Fibroblast of lung (primary cell): ENCODE measurements around the gene IGSF22. TPM values are rescaled to one million over a fixed set of nuclear protein-coding genes. Genes with fewer than 3 reads are reported as not detected.
A peak's percentile ranks its signal among the peaks of the same experiment; 100 is the strongest.

Source experiments
- DNase-seq, 2 donors: peaks; one replicate each; pipeline versions ENCODE4 v3.0.0 to v3.0.0-alpha.2; 2010; ENCODE audit warnings: low read depth in 2 of 2
- H2AFZ ChIP-seq: 2 replicates; pipeline ENCODE4 v1.5.1; 2012; ENCODE audit warnings: low read length, control low read depth, inconsistent platforms
- H3K27ac ChIP-seq: 2 replicates; pipeline ENCODE4 v1.5.1; 2011; ENCODE audit warnings: low read length, control low read depth; ENCODE audit not compliant: insufficient read depth
- H3K27me3 ChIP-seq: 2 replicates; pipeline ENCODE4 v1.5.1; 2011; ENCODE audit warnings: mild to moderate bottlenecking, low read length; ENCODE audit not compliant: control insufficient read depth, insufficient read depth
- H3K36me3 ChIP-seq: 2 replicates; pipeline ENCODE4 v1.5.1; 2011; ENCODE audit warnings: low read length; ENCODE audit not compliant: control insufficient read depth, insufficient read depth
- H3K4me1 ChIP-seq: 2 replicates; pipeline ENCODE4 v1.5.1; 2011; ENCODE audit warnings: low read length; ENCODE audit not compliant: control insufficient read depth, insufficient read depth; ENCODE audit errors: extremely low read depth
- H3K4me2 ChIP-seq: 2 replicates; pipeline ENCODE4 v1.5.1; 2011; ENCODE audit warnings: low read length, control low read depth; ENCODE audit not compliant: insufficient read depth; ENCODE audit errors: extremely low read depth
- H3K4me3 ChIP-seq, 4 experiments: fragments of 200-600 bp in 1 of 4; sonication (generic) in 1 of 4; replicated peaks in 1 of 4; 2 replicates each; pipeline ENCODE4 v1.5.1; 2011 to 2016; ENCODE audit warnings: low read length in 4 of 4, low read depth in 3 of 4, mild to moderate bottlenecking in 3 of 4, control low read depth in 2 of 4, inconsistent platforms in 1 of 4, mixed read lengths in 1 of 4; ENCODE audit not compliant: insufficient read depth in 1 of 4; ENCODE audit errors: control extremely low read depth in 1 of 4
- H3K79me2 ChIP-seq: 2 replicates; pipeline ENCODE4 v1.5.1; 2012; ENCODE audit warnings: mild to moderate bottlenecking, low read length, inconsistent platforms; ENCODE audit not compliant: control insufficient read depth, insufficient read depth
- H3K9ac ChIP-seq: 2 replicates; pipeline ENCODE4 v1.5.1; 2011; ENCODE audit warnings: mild to moderate bottlenecking, low read length, control low read depth; ENCODE audit not compliant: insufficient read depth
- H3K9me3 ChIP-seq: 2 replicates; pipeline ENCODE4 v1.5.1; 2012; ENCODE audit warnings: low read depth, low read length; ENCODE audit not compliant: control insufficient read depth, insufficient read depth
- H4K20me1 ChIP-seq: 2 replicates; pipeline ENCODE4 v1.5.1; 2011; ENCODE audit warnings: low read length; ENCODE audit not compliant: control insufficient read depth, insufficient read depth; ENCODE audit errors: extremely low read depth
- EZH2 ChIP-seq: IDR thresholded peaks from 2 replicates; pipeline ENCODE4 v1.5.1; 2012; ENCODE audit warnings: low read length, control low read depth, mild to moderate bottlenecking; ENCODE audit errors: missing control alignments
- polyA plus RNA-seq, 2 donors: library from polyadenylated mRNA; depleted of rRNA in 1 of 2; stranded (reverse) in 1 of 2; unstranded in 1 of 2; fragments of >200 nt; gene quantifications; 2 replicates each; pipeline ENCODE4 v1.2.1, GENCODE V29; 2011 to 2012; ENCODE audit warnings: missing spikeins in 1 of 2
- total RNA-seq: library from RNA; depleted of rRNA; stranded (reverse); fragments of >200 nt; gene quantifications from 2 replicates; pipeline ENCODE4 v1.2.1, GENCODE V29; 2014
- TF ChIP-seq, protein P1 (sequence below), 2 donors: IDR thresholded peaks in 1 of 2; conservative IDR thresholded peaks in 1 of 2; 1 replicate in 1 of 2; 2 replicates in 1 of 2; pipeline ENCODE4 v1.5.1; 2011 to 2012; ENCODE audit warnings: low read length in 2 of 2, control low read depth in 1 of 2, inconsistent platforms in 1 of 2, low read depth in 1 of 2, mild to moderate bottlenecking in 1 of 2

IGSF22 gene
- total and polyA plus RNA-seq, 2 donors (not counting 1 experiment from before 2014, with no cell fraction given), result under 0.01 TPM; not detected in 1

DNA sequence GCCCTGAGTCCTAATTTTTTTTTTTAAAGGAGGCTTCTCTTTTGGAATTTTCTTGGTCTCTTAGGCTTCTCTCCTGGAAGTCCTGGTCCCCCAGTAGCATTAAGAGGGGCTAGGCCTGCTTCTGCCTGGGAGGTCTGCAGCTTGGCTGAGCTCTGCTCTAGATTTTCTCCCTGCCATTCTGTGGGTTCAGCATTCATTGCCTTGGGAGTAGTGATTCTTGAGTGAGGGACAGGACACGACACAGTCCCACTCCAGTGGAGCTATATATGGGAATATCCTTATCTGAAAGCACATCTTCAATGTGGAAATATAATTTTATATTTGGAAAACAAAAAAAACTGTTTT is 3.7 kb downstream of the IGSF22 start:
- Histone ChIP-seq H3K27ac (no peak overlapping the region), H3K9me3 (no peaks in the 10 kb centered on the region), H3K4me3 (no peak overlapping the region), H4K20me1 (no peaks in the 10 kb centered on the region), H2AFZ (no peak overlapping the region), H3K4me2 (no peak overlapping the region), H3K9ac (no peak overlapping the region), H3K36me3 (no peaks in the 10 kb centered on the region), H3K79me2 (no peaks in the 10 kb centered on the region), H3K27me3 (peaks cover 3% of the 10 kb centered on the region), H3K4me1 (peaks cover 3% of the 10 kb centered on the region)
- no peak for DNase-seq
- TF ChIP-seq, protein P1, sequence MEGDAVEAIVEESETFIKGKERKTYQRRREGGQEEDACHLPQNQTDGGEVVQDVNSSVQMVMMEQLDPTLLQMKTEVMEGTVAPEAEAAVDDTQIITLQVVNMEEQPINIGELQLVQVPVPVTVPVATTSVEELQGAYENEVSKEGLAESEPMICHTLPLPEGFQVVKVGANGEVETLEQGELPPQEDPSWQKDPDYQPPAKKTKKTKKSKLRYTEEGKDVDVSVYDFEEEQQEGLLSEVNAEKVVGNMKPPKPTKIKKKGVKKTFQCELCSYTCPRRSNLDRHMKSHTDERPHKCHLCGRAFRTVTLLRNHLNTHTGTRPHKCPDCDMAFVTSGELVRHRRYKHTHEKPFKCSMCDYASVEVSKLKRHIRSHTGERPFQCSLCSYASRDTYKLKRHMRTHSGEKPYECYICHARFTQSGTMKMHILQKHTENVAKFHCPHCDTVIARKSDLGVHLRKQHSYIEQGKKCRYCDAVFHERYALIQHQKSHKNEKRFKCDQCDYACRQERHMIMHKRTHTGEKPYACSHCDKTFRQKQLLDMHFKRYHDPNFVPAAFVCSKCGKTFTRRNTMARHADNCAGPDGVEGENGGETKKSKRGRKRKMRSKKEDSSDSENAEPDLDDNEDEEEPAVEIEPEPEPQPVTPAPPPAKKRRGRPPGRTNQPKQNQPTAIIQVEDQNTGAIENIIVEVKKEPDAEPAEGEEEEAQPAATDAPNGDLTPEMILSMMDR (conservative IDR thresholded peaks at IDR 0.05 in 1 of 2, IDR thresholded peaks at IDR 0.05 in 1 of 2; ENCODE audit: low read depth in 1 of 2, low read length in 2 of 2), result no peak
- no peak for TF ChIP-seq EZH2

- Histone ChIP-seq H3K9ac (no peak overlapping the region), H3K4me3 (peak overlapping the region; percentile 44 to 66 (median 54)), H4K20me1 (no peaks in the 10 kb centered on the region), H3K4me1 (peaks cover 3% of the 10 kb centered on the region), H3K4me2 (peak overlapping the region; percentile 89), H2AFZ (peak overlapping the region; percentile 79), H3K36me3 (no peaks in the 10 kb centered on the region), H3K27ac (no peak overlapping the region), H3K9me3 (no peaks in the 10 kb centered on the region), H3K27me3 (peaks cover 4% of the 10 kb centered on the region), H3K79me2 (no peaks in the 10 kb centered on the region)
- TF ChIP-seq, protein P1 (conservative IDR thresholded peaks at IDR 0.05 in 1 of 2, IDR thresholded peaks at IDR 0.05 in 1 of 2; ENCODE audit: low read depth in 1 of 2, low read length in 2 of 2), result peak; percentile 70 to 81
- TF ChIP-seq EZH2, result no peak
- DNase-seq, result peak; percentile 40 to 44
Measured at GRCh38 chr11:18721561-18722292, 4.3 kb downstream of the IGSF22 start.

DNA sequence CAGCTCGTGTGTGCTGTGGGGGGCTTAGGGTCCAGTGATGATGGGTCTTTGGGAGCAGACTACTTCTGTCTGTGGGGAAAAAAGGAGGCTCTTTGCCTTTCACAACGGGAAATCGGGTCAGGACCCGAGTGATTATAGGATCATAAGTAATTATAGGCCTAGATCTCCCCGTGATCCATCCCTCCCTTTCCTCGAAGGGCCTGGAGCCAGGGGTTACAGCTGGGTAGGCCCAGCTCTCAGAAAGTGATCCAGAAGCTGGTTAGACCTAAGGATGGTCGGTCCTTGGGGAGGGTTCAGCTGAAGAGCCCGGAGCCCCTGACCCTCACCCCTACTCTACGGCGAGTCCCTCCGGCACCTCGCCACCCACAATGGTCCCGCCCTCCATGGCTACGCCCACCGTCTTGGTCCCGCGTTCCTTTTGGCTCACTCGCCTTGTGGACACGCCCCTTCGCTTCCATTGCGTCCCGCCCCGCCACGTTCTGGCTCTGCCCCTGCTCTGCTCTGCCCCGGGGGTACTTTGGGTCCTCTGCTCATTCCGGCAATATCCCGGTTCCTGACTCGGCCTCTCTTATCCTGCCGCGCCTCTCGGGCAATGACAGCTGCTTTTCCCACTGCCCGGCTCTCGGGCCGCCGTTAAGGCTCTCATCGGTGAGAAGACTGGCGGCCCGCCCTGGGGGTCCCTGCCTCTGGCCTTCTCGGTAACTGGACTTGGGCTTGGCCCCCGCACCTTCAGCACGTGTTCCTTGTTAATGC is 5.0 kb downstream of the IGSF22 start:
- Histone ChIP-seq H3K9ac (no peak overlapping the region), H3K27me3 (peaks cover 7% of the 10 kb centered on the region), H3K27ac (no peak overlapping the region), H3K36me3 (no peaks in the 10 kb centered on the region), H2AFZ (peak overlapping the region; percentile 79), H3K4me2 (peak overlapping the region; percentile 89), H3K4me1 (peaks cover 3% of the 10 kb centered on the region), H3K79me2 (no peaks in the 10 kb centered on the region), H3K4me3 (peak overlapping the region; percentile 44 to 66 (median 54)), H3K9me3 (no peaks in the 10 kb centered on the region), H4K20me1 (no peaks in the 10 kb centered on the region)
- DNase-seq, result peak; percentile 57 to 64
- no peak for TF ChIP-seq EZH2
- TF ChIP-seq, protein P1 (conservative IDR thresholded peaks at IDR 0.05 in 1 of 2, IDR thresholded peaks at IDR 0.05 in 1 of 2; ENCODE audit: low read depth in 1 of 2, low read length in 2 of 2), result no peak
